Keratinocyte (primary cell): Measurements from ENCODE around the gene IFT122. TPM values are rescaled to one million over a fixed set of nuclear protein-coding genes. Genes with fewer than 3 reads are reported as not detected.
"Not testable (repeated sequence)": the region's sequence is repeated elsewhere in the genome, so short reads cannot be mapped to it uniquely, and the experiment has no call there.

ENCODE experiments used
- DNase-seq: peaks from one replicate; pipeline ENCODE4 v3.0.0-alpha.2; 2011; ENCODE audit warnings: low read depth, missing footprints, low spot score
- FAIRE-seq: peaks from 2 replicates; lab custom pipeline; 2011; peaks lifted over from hg19 to GRCh38; lab: Jason Lieb, UNC
- H2AFZ ChIP-seq: 2 replicates; pipeline ENCODE4 v1.6.0; 2012; ENCODE audit warnings: low read length, control low read depth, inconsistent platforms; ENCODE audit not compliant: control insufficient read depth
- H3K27ac ChIP-seq: 2 replicates; pipeline ENCODE4 v1.5.1; 2011; ENCODE audit warnings: low read length; ENCODE audit not compliant: control insufficient read depth, insufficient read depth
- H3K27me3 ChIP-seq: 3 replicates; pipeline ENCODE4 v1.6.0; 2011; ENCODE audit warnings: low read length; ENCODE audit not compliant: control insufficient read depth, insufficient read depth; ENCODE audit errors: extremely low read depth
- H3K36me3 ChIP-seq, 2 experiments: 2 replicates in 1 of 2; 3 replicates in 1 of 2; pipeline ENCODE4 v1.5.1; 2011; ENCODE audit warnings: low read length in 2 of 2, mild to moderate bottlenecking in 1 of 2; ENCODE audit not compliant: control insufficient read depth in 2 of 2, insufficient read depth in 2 of 2; ENCODE audit errors: extremely low read depth in 1 of 2
- H3K4me1 ChIP-seq: 3 replicates; pipeline ENCODE4 v1.5.1; 2011; ENCODE audit warnings: low read length; ENCODE audit not compliant: control insufficient read depth, insufficient read depth; ENCODE audit errors: extremely low read depth
- H3K4me2 ChIP-seq: 3 replicates; pipeline ENCODE4 v1.6.0; 2011; ENCODE audit warnings: low read depth, low read length; ENCODE audit not compliant: control insufficient read depth, insufficient read depth; ENCODE audit errors: extremely low read depth
- H3K4me3 ChIP-seq, 3 experiments: fragments of 200-600 bp in 1 of 3; sonication (generic) in 1 of 3; 2 replicates in 2 of 3; 3 replicates in 1 of 3; pipeline ENCODE4 v1.5.1; 2011 to 2016; ENCODE audit warnings: low read length in 3 of 3, mild to moderate bottlenecking in 3 of 3, control low read depth in 2 of 3, inconsistent platforms in 1 of 3, low read depth in 1 of 3, mixed read lengths in 1 of 3, mixed run types in 1 of 3, moderate library complexity in 1 of 3; ENCODE audit not compliant: control insufficient read depth in 2 of 3, insufficient read depth in 2 of 3; ENCODE audit errors: extremely low read depth in 1 of 3
- H3K79me2 ChIP-seq: 2 replicates; pipeline ENCODE4 v1.6.0; 2012; ENCODE audit warnings: low read length; ENCODE audit not compliant: control insufficient read depth, insufficient read depth
- H3K9ac ChIP-seq: 3 replicates; pipeline ENCODE4 v1.6.0; 2011; ENCODE audit warnings: low read length; ENCODE audit not compliant: control insufficient read depth, insufficient read depth; ENCODE audit errors: extremely low read depth
- H3K9me1 ChIP-seq: 3 replicates; pipeline ENCODE4 v1.6.0; 2011; ENCODE audit warnings: low read length; ENCODE audit not compliant: control insufficient read depth, insufficient read depth; ENCODE audit errors: extremely low read depth
- H3K9me3 ChIP-seq: 2 replicates; pipeline ENCODE4 v1.5.1; 2012; ENCODE audit warnings: low read depth, low read length; ENCODE audit not compliant: control insufficient read depth
- H4K20me1 ChIP-seq: 3 replicates; pipeline ENCODE4 v1.6.0; 2011; ENCODE audit warnings: low read length; ENCODE audit not compliant: control insufficient read depth, insufficient read depth; ENCODE audit errors: extremely low read depth
- EZH2 ChIP-seq: IDR thresholded peaks from one replicate; pipeline ENCODE4 v1.6.1; 2012; ENCODE audit warnings: inconsistent platforms, mild to moderate bottlenecking, low read length, moderate library complexity
- dilution Hi-C: fragments of 300-500 bp; cut with MboI; formaldehyde crosslinking; loops from one replicate; pipeline ENCODE4 v1.7.0; 2020; ENCODE audit warnings: low sequenced_read_pairs; ENCODE audit not compliant: extremely low pct_ligation_motif_present
- polyA plus RNA-seq, 5 experiments: library from polyadenylated mRNA; depleted of rRNA in 3 of 5; stranded (reverse) in 3 of 5; stranded (forward) in 1 of 5; unstranded in 1 of 5; fragments of >200 nt; gene quantifications; 1 replicate in 1 of 5; 2 replicates in 3 of 5; 3 replicates in 1 of 5; pipeline versions ENCODE4 v1.2.1 to v1.2.3, GENCODE V29; 2011 to 2012; ENCODE audit warnings: missing spikeins in 2 of 5, low read depth in 1 of 5, low replicate concordance in 1 of 5
- TF ChIP-seq, protein P1 (sequence below), 3 experiments: IDR thresholded peaks in 1 of 3; conservative IDR thresholded peaks in 1 of 3; optimal IDR thresholded peaks in 1 of 3; 2 replicates in 2 of 3; 3 replicates in 1 of 3; pipeline versions ENCODE3 to v1.5.1; 2011; ENCODE audit warnings: low read length in 3 of 3, mild to moderate bottlenecking in 3 of 3, moderate library complexity in 2 of 3, control low read depth in 1 of 3, inconsistent platforms in 1 of 3; ENCODE audit not compliant: insufficient read depth in 2 of 3; ENCODE audit errors: extremely low read depth in 1 of 3

The IFT122 gene
- polyA plus RNA-seq, 1 donor (not counting 4 experiments of a cell fraction or from before 2014, with no cell fraction given), result 7.1 TPM

DNA sequence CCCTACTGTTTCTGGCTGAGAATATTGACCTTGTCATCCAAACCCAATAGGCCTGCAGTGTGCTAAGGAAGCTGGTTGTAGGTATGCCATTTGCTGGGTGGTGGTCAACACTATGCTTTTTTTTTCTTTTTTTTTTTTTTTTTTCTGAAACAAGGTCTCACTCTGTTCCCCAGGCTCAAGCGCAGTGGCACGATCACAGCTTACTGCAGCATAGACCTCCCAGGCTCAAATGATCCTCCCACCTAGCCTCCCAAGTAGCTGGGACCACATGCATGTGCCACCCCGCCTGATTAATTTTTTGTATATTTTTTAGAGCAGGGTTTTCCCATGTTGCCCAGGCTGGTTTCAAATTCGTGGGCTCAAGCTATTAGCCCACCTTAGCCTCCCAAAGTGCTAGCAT, 52.7 kb downstream of the IFT122 start:
- Histone ChIP-seq H3K9ac (no peak overlapping the region), H3K36me3 (peaks cover 0 to 1% of the 10 kb centered on the region in 2 experiments), H3K27me3 (no peaks in the 10 kb centered on the region), H3K9me3 (no peaks in the 10 kb centered on the region), H4K20me1 (no peaks in the 10 kb centered on the region), H3K4me3 (no peak overlapping the region), H3K4me2 (no peak overlapping the region), H3K9me1 (no peaks in the 10 kb centered on the region), H3K27ac (no peak overlapping the region), H2AFZ (no peak overlapping the region), H3K4me1 (peaks cover 3% of the 10 kb centered on the region), H3K79me2 (no peaks in the 10 kb centered on the region)
- dilution Hi-C loops, result no loop called here
- FAIRE-seq (no peak), DNase-seq (no peak)
- TF ChIP-seq, protein P1, sequence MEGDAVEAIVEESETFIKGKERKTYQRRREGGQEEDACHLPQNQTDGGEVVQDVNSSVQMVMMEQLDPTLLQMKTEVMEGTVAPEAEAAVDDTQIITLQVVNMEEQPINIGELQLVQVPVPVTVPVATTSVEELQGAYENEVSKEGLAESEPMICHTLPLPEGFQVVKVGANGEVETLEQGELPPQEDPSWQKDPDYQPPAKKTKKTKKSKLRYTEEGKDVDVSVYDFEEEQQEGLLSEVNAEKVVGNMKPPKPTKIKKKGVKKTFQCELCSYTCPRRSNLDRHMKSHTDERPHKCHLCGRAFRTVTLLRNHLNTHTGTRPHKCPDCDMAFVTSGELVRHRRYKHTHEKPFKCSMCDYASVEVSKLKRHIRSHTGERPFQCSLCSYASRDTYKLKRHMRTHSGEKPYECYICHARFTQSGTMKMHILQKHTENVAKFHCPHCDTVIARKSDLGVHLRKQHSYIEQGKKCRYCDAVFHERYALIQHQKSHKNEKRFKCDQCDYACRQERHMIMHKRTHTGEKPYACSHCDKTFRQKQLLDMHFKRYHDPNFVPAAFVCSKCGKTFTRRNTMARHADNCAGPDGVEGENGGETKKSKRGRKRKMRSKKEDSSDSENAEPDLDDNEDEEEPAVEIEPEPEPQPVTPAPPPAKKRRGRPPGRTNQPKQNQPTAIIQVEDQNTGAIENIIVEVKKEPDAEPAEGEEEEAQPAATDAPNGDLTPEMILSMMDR (optimal IDR thresholded peaks at IDR 0.05 in 1 of 3, IDR thresholded peaks at IDR 0.05 in 1 of 3, conservative IDR thresholded peaks at IDR 0.05 in 1 of 3; ENCODE audit: extremely low read depth in 1 of 3, insufficient read depth in 2 of 3, low read length in 3 of 3), result no peak
- TF ChIP-seq EZH2, result no peak

DNA sequence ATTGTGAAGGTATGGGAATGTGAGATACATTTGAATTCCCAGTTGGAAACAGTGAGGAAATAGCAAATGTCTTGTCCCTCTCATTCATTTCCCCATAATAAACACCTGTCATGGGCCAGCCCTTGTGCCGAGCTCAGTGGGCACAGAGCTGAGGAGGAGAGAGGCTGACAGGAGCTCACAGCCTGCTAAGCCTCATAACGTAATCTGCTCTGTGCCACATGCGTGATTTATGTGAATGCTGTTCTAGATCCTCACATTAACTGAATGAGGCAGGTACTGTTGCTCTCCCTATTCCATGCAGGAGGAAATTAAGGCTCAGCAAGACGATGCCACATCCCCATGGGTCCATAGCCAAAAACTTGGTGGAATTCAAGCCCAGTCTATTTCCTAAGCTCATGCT, 53.2 kb downstream of the IFT122 start:
- H3K36me3 ChIP-seq, result peaks cover 0 to 1% of the 10 kb centered on the region in 2 experiments
- no peak overlapping the region for H3K27ac ChIP-seq
- H3K9ac ChIP-seq, result no peak overlapping the region
- H3K4me2 ChIP-seq, result no peak overlapping the region
- dilution Hi-C loops, result no loop called here
- no peaks in the 10 kb centered on the region for H4K20me1 ChIP-seq
- H3K79me2 ChIP-seq, result no peaks in the 10 kb centered on the region
- TF ChIP-seq, protein P1 (optimal IDR thresholded peaks at IDR 0.05 in 1 of 3, IDR thresholded peaks at IDR 0.05 in 1 of 3, conservative IDR thresholded peaks at IDR 0.05 in 1 of 3; ENCODE audit: extremely low read depth in 1 of 3, insufficient read depth in 2 of 3, low read length in 3 of 3), result no peak
- no peak for TF ChIP-seq EZH2
- FAIRE-seq (no peak), DNase-seq (no peak)
- no peak overlapping the region for H3K4me3 ChIP-seq
- peaks cover 3% of the 10 kb centered on the region for H3K4me1 ChIP-seq
- H3K9me1 ChIP-seq, result no peaks in the 10 kb centered on the region
- H2AFZ ChIP-seq, result no peak overlapping the region
- H3K27me3 ChIP-seq, result no peaks in the 10 kb centered on the region
- no peaks in the 10 kb centered on the region for H3K9me3 ChIP-seq

DNA sequence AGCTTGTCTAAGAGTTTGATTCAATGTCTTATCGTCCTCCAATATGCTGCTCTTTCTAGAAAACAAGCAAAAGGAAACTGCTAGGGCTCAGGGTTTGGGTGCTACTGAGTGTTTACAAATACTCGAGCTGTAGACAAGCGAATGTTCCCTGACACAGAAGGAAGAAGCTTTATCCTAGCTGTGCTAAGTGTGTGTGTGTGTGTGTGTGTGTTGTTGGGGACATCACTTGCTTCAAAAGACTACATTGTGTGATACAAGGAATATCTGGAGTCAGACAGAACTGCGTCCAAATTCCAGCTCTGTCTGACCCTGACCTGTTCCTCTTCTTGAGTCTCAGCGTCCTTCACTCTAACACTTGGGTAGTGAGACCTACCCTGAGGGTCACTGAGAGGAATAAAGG, 54.5 kb downstream of the IFT122 start:
- FAIRE-seq, H4K20me1 ChIP-seq, H3K27me3 ChIP-seq, H3K9me1 ChIP-seq, H3K4me3 ChIP-seq, H3K4me2 ChIP-seq, H3K79me2 ChIP-seq, H3K9ac ChIP-seq, H3K36me3 ChIP-seq, H2AFZ ChIP-seq, DNase-seq, dilution Hi-C loops, H3K9me3 ChIP-seq, H3K27ac ChIP-seq, H3K4me1 ChIP-seq: not testable (repeated sequence)

DNA sequence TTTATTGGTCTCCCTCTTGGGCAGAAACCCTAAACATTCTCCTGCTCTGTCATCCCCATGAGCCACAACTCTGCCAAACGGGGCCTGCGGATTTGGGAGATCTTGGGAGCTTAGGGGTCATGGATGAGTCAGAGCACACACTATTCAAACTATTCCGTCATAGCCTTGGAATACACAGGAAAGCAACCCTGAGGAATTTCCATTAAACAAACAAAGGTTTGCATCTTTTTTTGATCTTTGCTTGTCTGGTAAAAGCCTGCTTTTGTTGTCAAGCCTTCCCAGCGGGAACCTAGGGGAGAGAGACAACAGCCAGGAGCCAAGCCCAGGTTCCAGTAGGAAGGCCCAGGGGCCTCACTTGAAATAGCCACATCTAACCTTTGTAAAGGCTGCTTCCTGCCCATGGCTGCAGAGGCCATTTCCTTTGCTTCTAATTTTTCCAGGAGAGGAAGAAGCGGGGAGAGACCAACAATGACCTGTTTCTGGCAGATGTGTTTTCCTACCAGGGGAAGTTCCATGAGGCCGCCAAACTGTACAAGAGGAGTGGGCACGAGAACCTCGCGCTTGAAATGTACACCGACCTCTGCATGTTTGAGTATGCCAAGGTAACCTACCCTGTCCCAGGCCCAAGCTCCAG, 55.1 kb downstream of the IFT122 start:
- H3K79me2 ChIP-seq, H3K36me3 ChIP-seq, H3K27ac ChIP-seq, dilution Hi-C loops, H3K4me2 ChIP-seq, H3K9ac ChIP-seq, H3K9me1 ChIP-seq, H2AFZ ChIP-seq, H3K4me1 ChIP-seq, H3K27me3 ChIP-seq, H3K9me3 ChIP-seq, H4K20me1 ChIP-seq, H3K4me3 ChIP-seq, DNase-seq, FAIRE-seq: not testable (repeated sequence)
